Epithelial cell of esophagus (primary cell): ENCODE data around the gene ATG7.

Experiments used
- DNase-seq: peaks from one replicate; pipeline ENCODE4 v3.0.0; 2010; ENCODE audit warnings: low read depth
- H3K4me3 ChIP-seq: 2 replicates; pipeline ENCODE4 v1.5.1; 2011; ENCODE audit warnings: mild to moderate bottlenecking, low read length, control low read depth
- CTCF ChIP-seq: IDR thresholded peaks from 2 replicates; pipeline ENCODE4 v1.5.1; 2011; ENCODE audit warnings: low read depth, mild to moderate bottlenecking, low read length, control low read depth, inconsistent platforms; ENCODE audit not compliant: insufficient read depth; ENCODE audit errors: missing control alignments

Gene ATG7

GRCh38 chr3:11390411-11391131 lies 118.4 kb downstream of the ATG7 start:
- H3K4me3 ChIP-seq = no peak overlapping the region
- TF ChIP-seq CTCF = no peak
- DNase-seq = no peak

GRCh38 chr3:11391174-11391879 lies 119.1 kb downstream of the ATG7 start:
- H3K4me3 ChIP-seq = no peak overlapping the region
- no peak for TF ChIP-seq CTCF

GRCh38 chr3:11392014-11392859 lies 120.0 kb downstream of the ATG7 start:
- TF ChIP-seq CTCF = no peak
- H3K4me3 ChIP-seq = no peak overlapping the region
- peak; percentile 41 for DNase-seq

More at GRCh38 chr3:11391174-11391879, 119.1 kb downstream of the ATG7 start:
- DNase-seq = no peak

- DNase-seq = peak; percentile 39
- no peak overlapping the region for H3K4me3 ChIP-seq
These were observed 120.6 kb downstream of the ATG7 start for GRCh38 chr3:11392860-11393114.

GRCh38 chr3:11393401-11393800 lies 121.2 kb downstream of the ATG7 start:
- TF ChIP-seq CTCF = no peak
- no peak for DNase-seq
- no peak overlapping the region for H3K4me3 ChIP-seq

More at GRCh38 chr3:11392860-11393114, 120.6 kb downstream of the ATG7 start:
- TF ChIP-seq CTCF = no peak

- TF ChIP-seq CTCF = no peak
- H3K4me3 ChIP-seq = no peak overlapping the region
- no peak for DNase-seq
These were observed 122.2 kb downstream of the ATG7 start for GRCh38 chr3:11394392-11394791.
